ENCODE results near the gene CDH13.

Gene CDH13

DNA sequence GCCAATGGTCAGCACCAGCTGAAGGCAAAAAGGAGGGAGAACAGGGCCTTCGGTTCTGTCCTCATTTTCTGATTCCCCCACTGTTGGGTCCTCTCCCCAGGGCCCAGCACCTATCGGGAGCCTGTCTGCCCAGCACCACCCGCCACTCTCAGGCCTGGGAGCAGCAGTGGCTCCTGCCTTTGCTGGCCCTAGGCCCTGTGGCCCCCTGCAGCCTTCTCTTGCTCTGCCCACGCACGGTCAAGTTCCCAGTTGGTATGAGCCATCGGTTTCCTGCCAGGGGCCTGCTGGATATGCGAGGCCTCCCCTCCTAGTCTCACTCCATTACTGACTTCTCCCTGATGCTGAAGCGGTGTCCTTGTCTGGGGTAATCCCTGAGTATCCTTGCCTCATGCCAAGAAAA lies 1218.5 kb downstream of the CDH13 start:
- no peak for DNase-seq (ENCODE audit: low read depth)

DNA sequence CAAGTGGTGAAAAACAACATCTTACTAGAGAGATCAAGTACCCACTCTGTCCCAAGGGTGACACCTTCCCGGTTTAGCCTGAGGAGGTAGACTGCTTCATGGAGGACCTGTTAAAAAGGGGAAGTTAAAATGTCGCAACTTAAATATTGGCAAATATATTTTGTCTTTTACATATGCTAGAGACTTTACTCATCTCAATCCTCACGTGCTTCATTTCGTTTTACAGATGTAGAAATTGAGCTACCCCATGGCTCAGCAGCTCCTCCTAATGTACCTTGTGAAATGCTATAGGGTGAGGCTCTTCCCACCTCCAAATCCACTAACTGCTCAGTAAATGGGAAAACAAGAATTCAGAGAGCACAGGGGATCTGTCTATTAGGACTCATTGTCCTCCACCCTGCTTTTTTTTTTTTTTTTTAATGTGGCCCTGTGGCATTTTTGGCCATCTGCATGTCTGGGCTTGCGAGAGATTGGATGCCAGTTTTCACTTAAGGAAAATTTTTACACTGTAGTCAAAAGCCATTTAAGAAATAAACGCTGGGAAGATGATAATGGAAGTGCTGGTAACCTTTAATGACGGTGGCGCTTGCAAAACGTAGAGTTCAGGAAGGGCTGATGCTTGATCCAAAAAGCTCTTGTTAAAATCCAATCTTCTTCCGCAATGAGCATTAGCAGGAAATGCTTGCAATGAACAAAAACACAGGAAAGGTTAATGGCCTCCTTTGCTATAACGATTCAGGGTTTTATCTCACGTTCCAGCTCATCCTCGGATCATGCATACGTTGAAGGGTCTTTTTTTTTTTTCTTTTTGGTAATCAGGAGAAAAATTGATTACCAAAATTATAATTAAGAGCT lies 1220.8 kb downstream of the CDH13 start:
- no peak for DNase-seq (ENCODE audit: low read depth)

DNA sequence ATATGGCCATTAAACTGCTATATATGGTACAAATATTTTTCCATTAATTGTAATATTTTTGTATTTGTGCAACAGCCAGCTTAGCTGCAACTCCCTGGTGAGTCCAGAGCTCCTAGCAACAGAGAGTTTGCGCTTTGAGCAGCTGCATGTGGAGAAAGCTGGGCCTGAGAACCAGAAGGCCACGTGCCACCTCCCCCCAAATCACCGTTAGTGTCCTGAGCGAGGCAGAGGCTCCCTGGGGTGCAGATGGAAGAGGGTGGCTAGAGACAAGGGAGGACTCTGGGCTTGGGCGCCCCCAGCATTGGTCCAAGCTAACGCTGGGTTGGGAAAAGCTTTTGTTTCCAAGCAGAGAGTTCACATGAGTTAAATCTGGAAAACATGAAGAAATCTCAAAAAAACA lies 1222.7 kb downstream of the CDH13 start:
- no peak for DNase-seq (ENCODE audit: low read depth)
